Hepatocyte (in vitro differentiated cells): ENCODE results near the gene DSCAML1.

Source experiments
- EZH2 ChIP-seq: fragments of 200-600 bp; sonication (generic); IDR thresholded peaks from 2 replicates; pipeline ENCODE4 v1.6.1; 2016; ENCODE audit warnings: antibody characterized with exemption, mild to moderate bottlenecking, borderline replicate concordance
- TF ChIP-seq, protein P1 (sequence below): fragments of 200-600 bp; sonication (generic); IDR thresholded peaks from 2 replicates; pipeline ENCODE4 v1.5.1; 2016; ENCODE audit warnings: antibody characterized with exemption, mild to moderate bottlenecking; ENCODE audit not compliant: poor library complexity

DNA sequence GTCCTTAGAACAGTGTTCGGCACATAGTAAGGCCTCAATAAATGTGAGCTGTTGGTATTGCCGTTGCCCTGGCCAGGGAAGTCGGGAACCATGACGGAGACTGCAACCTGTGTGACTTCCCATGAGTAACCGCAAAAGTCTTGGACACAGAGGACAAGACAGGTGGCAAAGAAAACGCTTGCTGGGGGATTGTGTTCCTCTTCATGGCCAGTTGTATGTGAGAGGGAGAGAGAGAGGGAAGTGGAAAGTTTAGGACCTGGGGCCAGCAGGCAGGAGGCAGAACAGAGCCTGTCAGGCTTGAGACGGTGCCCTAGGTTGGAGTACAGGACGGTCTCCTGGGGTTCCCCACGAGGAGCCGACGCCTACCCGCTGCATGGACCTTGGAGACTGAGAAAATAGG lies 379.2 kb downstream of the DSCAML1 start:
- no peak for TF ChIP-seq EZH2
- TF ChIP-seq, protein P1, sequence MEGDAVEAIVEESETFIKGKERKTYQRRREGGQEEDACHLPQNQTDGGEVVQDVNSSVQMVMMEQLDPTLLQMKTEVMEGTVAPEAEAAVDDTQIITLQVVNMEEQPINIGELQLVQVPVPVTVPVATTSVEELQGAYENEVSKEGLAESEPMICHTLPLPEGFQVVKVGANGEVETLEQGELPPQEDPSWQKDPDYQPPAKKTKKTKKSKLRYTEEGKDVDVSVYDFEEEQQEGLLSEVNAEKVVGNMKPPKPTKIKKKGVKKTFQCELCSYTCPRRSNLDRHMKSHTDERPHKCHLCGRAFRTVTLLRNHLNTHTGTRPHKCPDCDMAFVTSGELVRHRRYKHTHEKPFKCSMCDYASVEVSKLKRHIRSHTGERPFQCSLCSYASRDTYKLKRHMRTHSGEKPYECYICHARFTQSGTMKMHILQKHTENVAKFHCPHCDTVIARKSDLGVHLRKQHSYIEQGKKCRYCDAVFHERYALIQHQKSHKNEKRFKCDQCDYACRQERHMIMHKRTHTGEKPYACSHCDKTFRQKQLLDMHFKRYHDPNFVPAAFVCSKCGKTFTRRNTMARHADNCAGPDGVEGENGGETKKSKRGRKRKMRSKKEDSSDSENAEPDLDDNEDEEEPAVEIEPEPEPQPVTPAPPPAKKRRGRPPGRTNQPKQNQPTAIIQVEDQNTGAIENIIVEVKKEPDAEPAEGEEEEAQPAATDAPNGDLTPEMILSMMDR, result no peak
